GM12878 (cell line): ENCODE data around the gene ENTREP3. TPM values are rescaled to one million over a fixed set of nuclear protein-coding genes. Genes with fewer than 3 reads are reported as not detected.

ENCODE experiments used
- ATF2 ChIP-seq: IDR thresholded peaks from 2 replicates; pipeline ENCODE4 v1.6.1; 2012; ENCODE audit warnings: low read length, inconsistent platforms
- EGR1 ChIP-seq, 2 experiments: IDR thresholded peaks; 1 replicate in 1 of 2; 2 replicates in 1 of 2; pipeline ENCODE4 v1.6.1; 2011 to 2012; ENCODE audit warnings: low read depth in 2 of 2, low read length in 2 of 2, borderline replicate concordance in 1 of 2, mild to moderate bottlenecking in 1 of 2, moderate library complexity in 1 of 2
- ELK1 ChIP-seq: IDR thresholded peaks from 2 replicates; pipeline ENCODE4 v1.6.1; 2012; ENCODE audit warnings: low read depth, low read length, improper control_type of control experiment
- FOXM1 ChIP-seq: IDR thresholded peaks from 2 replicates; pipeline ENCODE4 v1.6.1; 2012; ENCODE audit warnings: low read depth, mild to moderate bottlenecking, inconsistent platforms, low read length, moderate library complexity
- HDGF ChIP-seq: fragments of 450-650 bp; IDR thresholded peaks from 2 replicates; pipeline ENCODE4 v1.6.1; 2016; ENCODE audit warnings: antibody characterized with exemption
- IKZF2 ChIP-seq, 2 experiments: fragments of 450-650 bp; IDR thresholded peaks; 2 replicates each; pipeline ENCODE4 v1.6.1; 2017; ENCODE audit warnings: mild to moderate bottlenecking in 2 of 2, moderate library complexity in 2 of 2
- NFXL1 ChIP-seq: fragments of 450-650 bp; IDR thresholded peaks from 2 replicates; pipeline ENCODE4 v1.6.1; 2017; ENCODE audit warnings: antibody characterized with exemption, mild to moderate bottlenecking, borderline replicate concordance
- PML ChIP-seq: IDR thresholded peaks from 2 replicates; pipeline ENCODE4 v1.6.1; 2012; ENCODE audit warnings: low read length, inconsistent platforms
- RB1 ChIP-seq: fragments of 450-650 bp; formaldehyde crosslinking; IDR thresholded peaks from 2 replicates; pipeline ENCODE4 v1.6.1; 2017; ENCODE audit warnings: mild to moderate bottlenecking, borderline replicate concordance
- REST ChIP-seq: IDR thresholded peaks from 2 replicates; pipeline ENCODE4 v1.6.1; 2012; ENCODE audit warnings: mild to moderate bottlenecking, low read depth, low read length
- RUNX3 ChIP-seq: IDR thresholded peaks from 2 replicates; pipeline ENCODE4 v1.6.1; 2012; ENCODE audit warnings: low read length, inconsistent platforms
- SKIL ChIP-seq: fragments of 450-650 bp; IDR thresholded peaks from 2 replicates; pipeline ENCODE4 v1.6.1; 2017; ENCODE audit warnings: mild to moderate bottlenecking, low read depth, inconsistent platforms; ENCODE audit not compliant: poor library complexity, severe bottlenecking
- SMAD5 ChIP-seq: IDR thresholded peaks from 2 replicates; pipeline ENCODE4 v1.6.1; 2016; ENCODE audit warnings: antibody characterized with exemption, low read depth
- SMARCA5 ChIP-seq: fragments of 450-650 bp; IDR thresholded peaks from 2 replicates; pipeline ENCODE4 v1.6.1; 2017; ENCODE audit warnings: mild to moderate bottlenecking
- STAT3 ChIP-seq: IDR thresholded peaks from 2 replicates; pipeline ENCODE4 v1.6.1; 2011; ENCODE audit warnings: low read depth, low read length, improper control_type of control experiment
- SUZ12 ChIP-seq: fragments of 200-600 bp; sonication (generic); IDR thresholded peaks from one replicate; pipeline ENCODE4 v1.6.1; 2018; ENCODE audit warnings: antibody characterized with exemption, mild to moderate bottlenecking; ENCODE audit not compliant: unreplicated experiment
- TCF7 ChIP-seq: IDR thresholded peaks from 2 replicates; pipeline ENCODE4 v1.6.1; 2014; ENCODE audit warnings: antibody characterized with exemption, borderline replicate concordance
- YBX1 ChIP-seq: fragments of 450-650 bp; IDR thresholded peaks from 2 replicates; pipeline ENCODE4 v1.6.1; 2016; ENCODE audit warnings: antibody characterized with exemption
- ZBED1 ChIP-seq: IDR thresholded peaks from 2 replicates; pipeline ENCODE4 v1.6.1; 2016; ENCODE audit warnings: borderline replicate concordance
- ZSCAN29 ChIP-seq: fragments of 450-650 bp; IDR thresholded peaks from 2 replicates; pipeline ENCODE4 v1.6.1; 2017; ENCODE audit warnings: mild to moderate bottlenecking, moderate library complexity
- polyA plus RNA-seq, 11 experiments: library from polyadenylated mRNA; depleted of rRNA in 4 of 11; unstranded in 6 of 11; stranded (reverse) in 5 of 11; fragments of >200 nt; fragmentation: Nextera tagmentation in 4 of 11; fragmentation: Illumina TruSeq in 1 of 11; extraction: Ambion mirVana in 4 of 11; extraction: Trizol in 1 of 11; gene quantifications; 1 replicate in 1 of 11; 2 replicates in 10 of 11; pipeline versions ENCODE4 v1.2.1 to v1.2.3, GENCODE V29; 2011 to 2016; ENCODE audit warnings: inconsistent platforms in 2 of 11, missing spikeins in 2 of 11, low read depth in 1 of 11
- total RNA-seq, 4 experiments: library from RNA; depleted of rRNA in 3 of 4; stranded (reverse); fragments of >200 nt in 3 of 4; fragmentation: Illumina TruSeq in 1 of 4; extraction: Trizol in 1 of 4; gene quantifications; 2 replicates each; pipeline versions ENCODE4 v1.2.1 to v1.2.3, GENCODE V29; 2013 to 2021
- TF ChIP-seq, protein P1 (sequence below): fragments of 450-650 bp; IDR thresholded peaks from 2 replicates; pipeline ENCODE4 v1.6.1; 2017; ENCODE audit warnings: mild to moderate bottlenecking

Gene ENTREP3
- total and polyA plus RNA-seq, 10 of the 15 experiments (the other 5 are each of a cell fraction or from before 2014, with no cell fraction given), result 1.7 to 31.8 (median 3.9) TPM

GRCh38 chr1:155227261-155228095 is 27.8 kb downstream of the ENTREP3 start (continued):
- TF ChIP-seq STAT3 (no peak), SMARCA5 (no peak), ZBED1 (peak; percentile 63; the same call in 1 of the 2 replicates), IKZF2 (IDR thresholded peaks at IDR 0.05) (peak in 1 of 2 experiments; percentile 49; a peak in 3 of 4 replicates), ZSCAN29 (no peak), RUNX3 (peak; percentile 68), PML (peak; percentile 86; the same call in 1 of the 2 replicates), SKIL (peak; percentile 15), ATF2 (no peak), EGR1 (IDR thresholded peaks at IDR 0.05; ENCODE audit: borderline replicate concordance in 1 of 2, low read depth in 2 of 2, low read length in 2 of 2) (peak; percentile 31 to 98), FOXM1 (no peak), SMAD5 (peak; percentile 89), REST (no peak), RB1 (peak; percentile 100), SUZ12 (no peak), HDGF (no peak), YBX1 (no peak), NFXL1 (no peak), TCF7 (no peak), ELK1 (0 out of 2 replicates have a peak, but pooled peaks have one; percentile 46)
- TF ChIP-seq, protein P1, sequence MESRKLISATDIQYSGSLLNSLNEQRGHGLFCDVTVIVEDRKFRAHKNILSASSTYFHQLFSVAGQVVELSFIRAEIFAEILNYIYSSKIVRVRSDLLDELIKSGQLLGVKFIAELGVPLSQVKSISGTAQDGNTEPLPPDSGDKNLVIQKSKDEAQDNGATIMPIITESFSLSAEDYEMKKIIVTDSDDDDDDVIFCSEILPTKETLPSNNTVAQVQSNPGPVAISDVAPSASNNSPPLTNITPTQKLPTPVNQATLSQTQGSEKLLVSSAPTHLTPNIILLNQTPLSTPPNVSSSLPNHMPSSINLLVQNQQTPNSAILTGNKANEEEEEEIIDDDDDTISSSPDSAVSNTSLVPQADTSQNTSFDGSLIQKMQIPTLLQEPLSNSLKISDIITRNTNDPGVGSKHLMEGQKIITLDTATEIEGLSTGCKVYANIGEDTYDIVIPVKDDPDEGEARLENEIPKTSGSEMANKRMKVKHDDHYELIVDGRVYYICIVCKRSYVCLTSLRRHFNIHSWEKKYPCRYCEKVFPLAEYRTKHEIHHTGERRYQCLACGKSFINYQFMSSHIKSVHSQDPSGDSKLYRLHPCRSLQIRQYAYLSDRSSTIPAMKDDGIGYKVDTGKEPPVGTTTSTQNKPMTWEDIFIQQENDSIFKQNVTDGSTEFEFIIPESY, result no peak
